Right renal pelvis (tissue), 4 donors: ENCODE data around the gene MAPKAP1. TPM values are rescaled to one million over a fixed set of nuclear protein-coding genes. Genes with fewer than 3 reads are reported as not detected.

Source experiments
- DNase-seq, 4 donors: peaks; one replicate each; pipeline ENCODE4 v3.0.0-alpha.2; 2013; ENCODE audit warnings: low read depth in 4 of 4, low spot score in 3 of 4, missing footprints in 1 of 4
- polyA plus RNA-seq, 4 donors: library from polyadenylated mRNA; unstranded; fragments of 120-200 nt; gene quantifications; one replicate each; pipeline ENCODE4 v1.2.1, GENCODE V29; 2013; ENCODE audit not compliant: insufficient read length in 4 of 4

Gene MAPKAP1
- polyA plus RNA-seq, 4 donors = 76.0 to 94.0 (median 90.7) TPM

DNA sequence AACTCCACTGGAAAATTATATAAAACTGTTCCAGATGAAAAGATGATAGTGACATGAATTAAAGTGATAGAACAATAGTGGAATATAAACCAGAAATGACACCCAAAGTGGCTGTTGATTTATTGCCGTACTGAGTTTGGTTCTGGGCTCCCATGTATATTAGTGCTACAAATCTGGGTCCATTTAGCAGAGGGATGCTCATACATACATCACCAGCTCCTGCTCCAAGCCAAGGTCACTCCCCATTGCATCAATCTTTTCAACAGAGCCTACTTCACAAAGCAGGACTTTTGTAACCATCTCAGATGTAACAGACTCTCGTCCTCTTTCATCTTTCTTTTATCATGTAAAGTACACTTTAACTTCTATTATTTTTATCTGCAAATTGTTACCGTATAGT lies 236.8 kb downstream of the MAPKAP1 start:
- no peak for DNase-seq

DNA sequence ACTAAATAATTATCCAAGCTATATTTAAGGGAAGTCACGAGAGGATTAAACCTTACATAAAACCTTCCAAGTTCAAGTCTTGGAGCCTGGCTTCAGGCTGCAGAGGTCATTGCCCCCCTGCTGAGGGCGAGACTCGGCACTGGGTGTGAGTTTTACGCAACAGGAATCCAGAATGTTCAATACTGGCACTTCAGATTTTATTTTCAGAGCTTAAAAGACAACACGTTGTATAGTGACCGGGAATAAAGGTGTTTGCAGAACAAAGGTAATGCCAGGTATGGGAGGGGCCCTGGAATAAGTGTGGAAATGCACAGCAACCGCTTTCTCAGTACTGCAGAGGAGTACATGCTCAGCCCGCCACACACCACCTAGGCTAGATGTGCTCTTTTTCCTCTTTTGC lies 238.4 kb downstream of the MAPKAP1 start:
- DNase-seq = no peak

DNA sequence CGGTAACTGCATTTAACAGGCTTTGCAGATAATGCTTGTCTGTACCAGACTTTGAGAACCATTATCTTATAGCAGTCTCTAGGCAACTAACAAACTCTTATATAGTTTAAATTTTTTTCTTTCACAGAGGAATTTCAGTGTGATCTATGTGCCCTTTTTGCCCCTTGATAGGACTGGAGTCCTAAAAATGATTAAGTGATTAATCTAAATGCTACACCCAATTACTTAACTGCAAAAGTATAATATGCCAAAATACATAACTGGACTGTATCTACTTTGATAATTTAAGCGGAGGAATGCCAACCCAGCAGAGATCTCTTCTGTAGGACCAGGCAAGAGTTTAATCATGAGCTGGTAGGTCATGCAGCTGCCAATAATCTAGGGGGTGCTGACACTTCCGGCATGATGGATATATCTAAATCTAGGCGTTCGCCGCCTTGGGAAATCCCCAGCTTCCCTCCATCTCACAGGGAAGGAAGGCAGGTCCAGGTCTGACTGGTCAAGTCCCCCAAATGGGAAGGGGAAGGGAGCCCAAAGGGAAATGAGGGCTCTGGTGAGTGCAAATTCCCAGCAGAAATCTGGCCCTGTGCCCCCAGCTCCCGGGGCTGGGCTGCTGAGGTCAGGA lies 239.8 kb downstream of the MAPKAP1 start:
- no peak for DNase-seq

DNA sequence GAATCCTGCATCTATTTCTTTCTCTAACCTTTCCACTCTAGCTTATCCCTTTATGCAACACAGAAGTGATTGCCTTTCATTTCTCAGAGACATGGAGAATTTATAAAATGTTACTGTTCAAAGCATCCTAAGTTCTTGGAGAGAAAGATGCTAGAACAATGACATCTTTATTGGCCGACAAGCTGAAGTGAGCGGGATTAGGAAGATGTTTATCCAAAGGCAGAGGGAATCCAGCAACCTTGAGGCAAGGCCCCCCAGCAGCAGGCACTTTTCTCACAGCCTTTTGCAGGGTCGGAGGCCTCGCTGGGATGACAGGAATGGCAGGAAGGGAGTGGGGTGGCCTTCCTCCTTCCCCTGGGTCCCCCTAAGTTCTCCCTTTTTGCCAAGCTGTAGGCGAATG lies 240.6 kb downstream of the MAPKAP1 start:
- DNase-seq = no peak

- DNase-seq = no peak
These were observed 242.2 kb downstream of the MAPKAP1 start for GRCh38 chr9:125464591-125465385.

- no peak for DNase-seq
These were observed 243.1 kb downstream of the MAPKAP1 start for GRCh38 chr9:125463926-125464325.

DNA sequence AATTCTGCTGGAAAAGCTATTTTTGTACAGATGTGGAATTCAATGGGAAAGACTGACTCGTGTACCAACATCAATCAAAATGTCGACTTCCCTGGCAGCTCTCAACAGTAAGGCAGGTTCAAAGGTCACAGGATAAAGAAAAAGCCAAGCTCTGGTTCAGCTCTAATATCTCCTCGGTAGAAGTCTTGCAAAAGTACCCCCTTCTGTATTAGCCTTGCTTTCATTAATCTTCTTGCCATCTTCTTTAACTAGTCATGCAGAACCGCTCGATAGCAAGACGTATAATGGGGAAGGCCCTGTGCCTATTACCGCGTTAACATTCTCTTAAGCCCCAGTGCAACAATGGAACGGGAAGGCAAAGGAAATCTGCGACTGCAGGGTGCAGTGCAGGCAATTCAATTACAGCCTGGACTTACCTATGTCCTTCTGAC lies 244.1 kb downstream of the MAPKAP1 start:
- DNase-seq = no peak

DNA sequence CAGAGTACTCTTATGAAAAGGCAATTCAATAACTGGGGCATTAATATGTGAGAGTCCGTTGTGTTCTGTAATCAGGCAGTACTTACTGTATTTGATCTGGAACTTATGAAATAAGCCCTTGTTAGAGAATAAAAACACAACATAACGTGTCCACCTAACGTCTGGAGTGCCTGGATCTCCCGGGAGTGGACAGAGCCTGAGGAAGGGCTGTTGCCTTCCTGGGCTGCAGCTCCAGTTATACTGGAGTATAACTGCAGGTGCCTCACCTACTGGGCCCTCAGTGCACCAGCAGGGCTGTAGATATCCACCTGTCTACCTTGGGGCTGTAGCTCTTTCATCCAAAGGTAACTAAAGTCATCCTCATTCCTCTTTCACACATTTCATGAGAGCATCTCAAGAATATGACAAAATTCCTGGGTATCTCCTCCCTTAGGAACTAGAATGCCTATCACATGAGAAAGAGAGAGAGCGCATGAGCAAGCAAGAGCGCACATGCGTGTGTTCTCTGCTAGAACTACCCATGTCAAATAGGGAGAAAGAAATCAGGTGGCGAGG lies 245.3 kb downstream of the MAPKAP1 start:
- DNase-seq = no peak

- no peak for DNase-seq
These were observed 245.9 kb downstream of the MAPKAP1 start for GRCh38 chr9:125460883-125461635.

- no peak for DNase-seq
These were observed 246.7 kb downstream of the MAPKAP1 start for GRCh38 chr9:125460346-125460745.

- no peak for DNase-seq
These were observed 249.7 kb downstream of the MAPKAP1 start for GRCh38 chr9:125457357-125457756.

GRCh38 chr9:125455876-125456275 lies 251.1 kb downstream of the MAPKAP1 start:
- DNase-seq = no peak

DNA sequence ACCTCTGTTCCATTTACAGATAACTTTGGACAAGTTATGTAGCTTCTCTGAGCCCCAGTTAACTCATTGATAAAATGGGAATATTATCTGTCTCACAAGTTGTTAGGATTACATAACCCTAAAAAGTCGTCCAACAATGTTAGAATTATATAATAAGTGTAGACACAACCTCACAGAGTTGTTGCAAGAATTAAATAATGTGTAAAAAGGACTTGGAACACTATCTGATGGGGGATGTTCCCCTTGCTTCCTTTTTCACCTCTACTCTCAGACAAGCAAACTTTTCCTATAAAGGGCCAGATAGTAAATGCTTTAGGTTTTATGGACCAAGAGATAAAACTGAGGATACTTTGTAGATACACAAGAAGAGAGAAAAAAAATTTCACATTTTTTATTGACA lies 251.9 kb downstream of the MAPKAP1 start:
- no peak for DNase-seq

- DNase-seq = no peak
These were observed 259.7 kb downstream of the MAPKAP1 start for GRCh38 chr9:125447202-125447802.

GRCh38 chr9:125446561-125447094 lies 260.4 kb downstream of the MAPKAP1 start:
- no peak for DNase-seq

DNA sequence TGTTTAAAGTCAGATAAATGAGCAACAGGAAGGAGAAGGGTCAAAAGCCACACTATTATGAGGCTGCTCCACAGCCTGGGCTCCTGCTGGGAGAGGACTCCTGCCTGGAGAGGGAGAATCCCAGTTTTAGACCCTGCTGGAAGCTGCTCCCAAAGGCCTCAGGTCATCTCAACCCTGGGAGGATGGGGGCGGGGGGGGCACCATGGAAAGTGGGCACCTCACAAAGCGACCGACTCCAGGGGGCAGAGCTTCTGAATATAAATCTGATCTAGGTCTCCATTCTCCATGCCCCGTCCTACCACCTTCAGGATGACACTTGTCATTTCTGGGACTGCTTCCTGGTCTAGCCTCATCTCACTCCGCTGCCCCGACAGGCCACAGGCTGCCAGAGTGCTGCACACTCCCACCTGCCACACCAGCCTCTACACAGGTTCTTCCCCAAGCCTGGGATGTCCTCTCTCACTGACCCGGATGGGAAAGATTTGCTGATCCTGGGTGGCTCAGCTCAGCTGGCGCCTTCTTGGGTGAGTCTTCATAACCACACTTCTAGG lies 262.0 kb downstream of the MAPKAP1 start:
- DNase-seq = no peak

GRCh38 chr9:125444166-125444565 lies 262.8 kb downstream of the MAPKAP1 start:
- DNase-seq = no peak

DNA sequence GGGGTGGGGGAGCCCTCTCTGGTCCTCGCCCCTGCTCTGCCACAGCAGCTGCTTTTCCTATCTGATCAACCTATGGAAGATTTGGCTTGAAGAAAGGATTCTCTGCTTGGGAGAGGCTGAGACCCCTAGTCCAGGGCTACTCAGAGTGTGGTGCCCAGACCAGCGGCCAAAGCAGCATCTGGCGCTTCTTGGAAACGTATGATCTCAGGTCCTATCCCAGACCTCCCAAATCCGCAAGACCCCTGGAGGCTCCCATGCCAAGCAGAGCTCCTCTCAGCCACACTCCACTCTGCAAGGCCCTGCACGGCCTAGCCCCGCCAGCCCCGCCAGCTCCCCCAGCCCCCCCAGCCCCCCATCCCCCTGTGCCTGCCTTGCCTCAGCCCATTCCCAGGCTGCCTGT lies 263.6 kb downstream of the MAPKAP1 start:
- no peak for DNase-seq

DNA sequence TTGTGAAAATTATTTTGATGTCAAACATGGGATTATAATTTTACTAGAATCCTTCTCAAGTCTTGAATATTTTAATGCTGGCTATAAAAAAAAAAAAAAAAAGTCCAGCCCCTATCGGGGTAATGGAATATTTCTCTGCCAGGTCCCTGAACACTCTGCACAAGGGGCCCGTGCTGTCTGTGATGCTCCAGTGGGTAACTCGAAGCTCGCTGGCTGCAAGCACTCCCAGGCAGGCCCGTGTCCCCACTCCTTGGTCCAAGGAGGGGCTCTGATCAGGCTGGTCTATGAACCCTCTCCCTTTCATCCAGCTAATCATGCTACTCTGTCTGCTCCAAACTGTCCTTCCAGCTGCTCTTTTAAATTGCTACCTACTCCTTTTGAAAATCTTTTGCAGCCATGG lies 264.6 kb downstream of the MAPKAP1 start:
- no peak for DNase-seq

- DNase-seq = no peak
These were observed 266.6 kb downstream of the MAPKAP1 start for GRCh38 chr9:125440411-125440810.
